Measurements from ENCODE around the gene GRK7.
A peak's percentile ranks its signal among the peaks of the same experiment; 100 is the strongest.
"Not testable (repeated sequence)": the region's sequence is repeated elsewhere in the genome, so short reads cannot be mapped to it uniquely, and the experiment has no call there.

The GRK7 gene

DNA sequence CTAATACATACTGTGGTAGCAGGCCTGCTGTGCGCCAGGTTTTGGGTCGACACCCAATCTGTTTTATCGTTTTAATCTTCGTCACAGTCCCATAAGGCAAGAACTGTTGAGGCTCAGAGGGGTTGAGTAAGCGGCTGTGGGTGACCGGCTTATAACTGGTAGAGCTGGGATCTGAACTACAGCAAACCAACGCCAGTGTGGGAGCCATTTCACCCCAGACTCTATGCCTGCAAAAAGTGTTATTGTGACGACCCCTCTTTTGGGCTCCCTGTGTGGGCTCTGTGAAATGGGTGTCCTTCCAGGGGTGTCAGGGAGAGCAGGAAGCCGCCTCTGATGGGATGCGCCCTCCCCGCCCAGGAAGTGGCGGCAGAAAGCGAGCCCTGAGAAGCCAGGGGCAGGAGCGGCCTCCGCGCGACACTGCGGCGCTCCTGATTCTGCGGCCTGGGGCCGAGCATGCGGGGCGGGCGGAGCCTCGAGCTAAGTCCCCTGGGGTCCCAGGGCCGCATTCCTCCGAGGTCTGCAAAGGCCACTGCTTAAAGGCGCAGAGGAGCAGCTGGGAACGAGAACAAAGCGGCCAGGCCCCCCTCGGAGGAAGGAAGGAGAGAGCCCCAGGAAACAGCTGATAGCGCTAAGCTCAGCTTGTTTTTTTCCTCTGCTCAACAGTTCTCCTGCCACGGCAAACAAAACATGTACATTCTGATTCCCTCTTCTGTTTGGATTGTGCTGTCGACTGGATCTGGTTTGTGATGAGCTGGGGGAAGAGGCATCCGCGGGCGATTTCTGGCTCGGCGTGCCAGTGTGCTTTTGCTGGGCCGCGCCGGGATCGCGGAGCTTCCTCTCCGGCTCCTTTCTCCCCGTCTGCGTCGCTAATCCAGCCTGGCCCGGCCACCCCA, 33.9 kb downstream of the GRK7 start:
- peak; percentile 44 to 56 for DNase-seq

DNA sequence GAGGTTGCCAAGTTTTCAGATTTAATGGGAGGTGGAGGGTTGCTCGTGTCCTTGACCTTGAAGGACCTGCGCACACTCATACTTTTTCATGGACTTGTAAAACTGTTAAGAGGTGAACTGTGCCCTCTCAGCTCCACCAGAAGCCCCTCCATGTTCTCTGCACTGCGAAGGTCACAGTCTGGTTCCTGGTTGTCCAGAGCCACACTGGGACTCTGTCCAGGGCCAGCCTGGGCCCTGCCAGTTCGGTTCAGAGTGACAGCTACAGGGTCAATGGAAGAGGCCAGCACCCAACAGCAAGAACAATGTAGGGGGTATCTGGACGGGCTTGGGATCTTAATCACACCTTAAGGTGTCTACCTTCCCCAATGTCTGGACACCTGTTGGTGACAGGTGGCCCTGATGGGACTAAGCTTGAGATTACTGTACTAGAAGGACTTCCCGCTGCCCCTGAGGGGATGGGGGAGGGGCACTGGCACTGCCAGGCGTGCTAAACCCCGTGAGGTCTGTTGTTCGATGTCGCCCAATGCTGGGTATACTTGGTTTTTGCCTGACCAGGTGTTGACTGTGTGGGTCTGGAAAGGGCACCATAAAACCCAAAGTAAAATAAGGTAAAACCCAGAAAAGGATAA, 34.7 kb downstream of the GRK7 start:
- peak in 1 of 2 donors; percentile 17 for DNase-seq

DNA sequence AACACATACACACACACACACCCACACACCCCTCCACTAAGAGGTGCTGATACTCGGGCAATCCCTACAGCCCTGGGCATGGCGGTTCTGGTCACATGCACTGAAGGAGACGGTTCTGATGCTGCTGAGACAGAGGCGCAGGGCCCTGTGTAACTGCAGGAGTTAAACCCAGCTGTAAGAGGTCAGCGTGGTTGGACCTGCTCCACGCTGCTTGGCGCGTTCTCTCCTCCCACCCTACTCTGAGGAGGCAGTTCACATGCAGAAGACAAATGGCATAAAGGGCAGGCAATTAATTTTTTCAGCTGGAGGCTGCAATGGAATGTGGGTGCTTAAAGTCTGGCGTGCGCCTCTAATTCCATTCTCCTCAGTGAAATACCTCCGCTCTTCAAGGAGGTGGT, 35.2 kb downstream of the GRK7 start:
- DNase-seq = no peak

DNA sequence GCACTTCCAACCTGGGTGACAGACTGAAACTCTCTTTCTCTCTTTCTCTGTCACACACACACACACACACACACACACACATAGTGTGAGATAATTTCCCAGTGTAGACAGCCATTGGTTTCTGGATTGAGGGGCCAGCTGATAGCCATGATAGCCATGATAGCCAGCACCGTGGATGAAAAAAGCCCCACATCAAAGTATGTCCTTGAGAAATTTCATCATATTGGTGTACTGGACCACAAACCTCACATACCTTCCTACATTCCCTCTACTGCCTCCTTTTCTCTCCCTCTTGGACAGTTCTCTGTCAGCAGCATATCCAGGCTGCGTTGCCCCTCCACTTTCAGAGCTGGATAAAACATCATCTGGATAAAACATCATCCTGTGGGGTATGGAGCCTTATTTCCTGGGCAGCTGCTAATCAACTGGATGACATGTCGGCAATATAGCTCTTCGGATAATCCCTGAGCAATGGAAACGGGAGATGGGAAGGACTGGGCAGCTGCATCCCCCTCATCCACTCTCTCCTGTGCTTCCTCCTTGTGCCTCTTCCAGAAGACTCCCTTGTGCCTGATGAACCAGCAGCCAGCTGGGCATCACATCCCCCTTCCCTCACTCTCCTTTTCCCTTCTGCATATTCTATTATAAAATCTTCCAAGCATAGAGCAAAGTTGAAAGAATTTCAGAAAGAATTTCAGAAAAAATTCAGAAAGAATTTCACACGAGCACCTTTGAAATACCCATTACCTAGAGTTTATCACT, 39.3 kb downstream of the GRK7 start:
- no peak for DNase-seq

DNA sequence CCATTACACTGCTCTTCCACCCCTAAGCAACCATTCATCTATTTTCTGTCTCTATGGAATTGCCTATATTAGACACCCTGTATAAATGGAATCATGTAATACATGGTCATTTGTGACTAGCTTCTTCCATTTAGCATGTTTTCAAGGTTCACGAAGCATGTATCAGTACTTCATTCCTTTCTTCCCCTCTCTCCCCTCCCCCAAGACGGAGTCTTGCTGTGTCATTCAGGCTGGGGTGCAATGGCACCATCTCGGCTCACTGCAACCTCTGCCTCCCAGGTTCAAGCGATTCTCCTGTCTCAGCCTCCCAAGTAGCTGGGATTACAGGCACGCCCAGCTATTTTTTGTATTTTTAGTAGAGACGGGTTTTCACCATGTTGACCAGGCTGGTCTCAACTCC, 40.3 kb downstream of the GRK7 start:
- not testable (repeated sequence) for DNase-seq

DNA sequence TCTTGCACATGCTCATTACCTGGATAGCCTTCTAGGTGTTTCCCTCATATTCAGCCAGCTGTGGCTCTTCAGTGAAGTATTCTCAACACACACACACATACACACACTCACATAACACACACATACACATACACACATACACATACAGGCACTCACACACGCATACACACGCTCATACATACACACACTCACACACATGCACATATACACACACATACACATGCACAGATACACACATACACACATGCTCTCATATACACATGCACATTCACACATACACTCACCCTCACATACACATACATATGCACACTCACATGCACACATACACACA, 41.2 kb downstream of the GRK7 start:
- no peak for DNase-seq

DNA sequence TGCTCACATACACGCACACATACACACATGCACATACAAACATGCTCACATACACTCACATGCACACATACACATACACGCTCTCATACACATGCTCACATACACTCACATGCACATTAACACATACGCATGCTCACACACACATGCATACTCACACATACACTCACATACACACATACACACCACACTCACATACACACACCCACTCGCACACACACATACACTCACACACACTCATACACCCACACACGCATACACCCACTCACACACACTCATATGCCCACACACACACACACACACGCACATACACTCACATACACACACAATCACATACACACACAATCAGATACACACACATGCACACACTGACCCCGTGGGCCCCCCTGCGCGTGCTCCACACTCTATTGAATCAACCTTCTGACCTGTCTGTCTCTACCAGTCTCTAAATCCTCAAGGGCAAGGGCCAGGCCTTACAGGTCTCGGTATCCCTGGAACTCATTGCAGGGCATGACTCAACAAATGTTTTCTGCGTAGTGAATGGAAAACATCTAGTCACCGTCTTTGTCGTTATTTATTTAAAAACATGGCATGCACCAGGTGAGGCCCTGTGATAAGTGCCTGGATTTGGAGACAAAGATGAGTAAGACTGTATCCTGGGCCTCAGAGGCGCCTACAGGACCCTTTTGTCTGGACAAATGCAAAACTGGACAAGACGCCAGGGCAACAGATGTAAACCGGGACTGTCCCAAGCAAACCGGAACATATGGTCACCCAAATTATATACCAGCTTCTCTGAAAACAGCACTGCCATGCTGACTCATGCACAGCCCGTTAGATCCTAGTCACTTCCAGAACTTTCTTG, 41.8 kb downstream of the GRK7 start:
- DNase-seq = no peak

DNA sequence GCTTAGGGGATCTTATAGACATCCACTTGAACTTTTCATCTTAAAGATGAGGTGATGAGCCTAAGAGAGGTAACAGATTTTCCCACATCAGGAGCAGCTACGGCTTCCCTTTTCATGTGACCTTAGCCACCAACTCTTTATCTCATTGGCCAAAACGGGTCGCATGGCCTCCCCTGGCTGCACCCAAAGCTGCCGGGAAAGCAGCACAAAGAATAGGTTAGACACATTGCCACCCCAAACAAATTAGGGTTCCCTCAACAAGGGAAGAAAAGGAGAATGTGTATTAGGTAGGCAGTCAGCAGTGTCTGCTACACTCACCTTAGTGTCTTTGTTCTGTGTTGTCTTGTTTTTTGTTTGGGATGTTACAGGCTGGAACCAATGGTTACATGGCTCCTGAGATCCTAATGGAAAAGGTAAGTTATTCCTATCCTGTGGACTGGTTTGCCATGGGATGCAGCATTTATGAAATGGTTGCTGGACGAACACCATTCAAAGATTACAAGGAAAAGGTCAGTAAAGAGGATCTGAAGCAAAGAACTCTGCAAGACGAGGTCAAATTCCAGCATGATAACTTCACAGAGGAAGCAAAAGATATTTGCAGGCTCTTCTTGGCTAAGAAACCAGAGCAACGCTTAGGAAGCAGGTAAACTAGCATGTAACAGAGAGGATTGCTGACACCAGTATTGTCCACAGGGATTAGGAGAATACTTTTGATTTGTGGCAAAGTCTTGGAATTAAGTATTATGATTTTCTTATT, 44.2 kb downstream of the GRK7 start:
- no peak for DNase-seq

DNA sequence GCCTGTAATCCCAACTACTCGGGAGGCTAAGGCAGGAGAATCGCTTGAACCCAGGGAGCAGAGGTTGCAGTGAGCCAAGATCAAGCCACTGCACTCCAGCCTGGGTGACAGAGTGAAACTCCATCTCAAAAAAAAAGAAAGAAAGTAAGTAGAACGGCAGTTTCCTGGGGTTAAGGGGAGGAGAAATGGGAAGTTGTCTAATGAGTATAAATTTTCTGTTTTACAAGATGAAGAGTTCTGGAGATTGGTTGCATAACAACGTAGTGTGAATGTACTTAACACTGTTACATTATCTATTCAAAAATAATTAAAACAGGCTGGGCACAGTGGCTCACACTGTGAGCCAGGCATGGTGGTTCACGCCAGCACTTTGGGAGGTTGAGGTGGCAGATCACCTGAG, 45.4 kb downstream of the GRK7 start:
- DNase-seq = no peak

DNA sequence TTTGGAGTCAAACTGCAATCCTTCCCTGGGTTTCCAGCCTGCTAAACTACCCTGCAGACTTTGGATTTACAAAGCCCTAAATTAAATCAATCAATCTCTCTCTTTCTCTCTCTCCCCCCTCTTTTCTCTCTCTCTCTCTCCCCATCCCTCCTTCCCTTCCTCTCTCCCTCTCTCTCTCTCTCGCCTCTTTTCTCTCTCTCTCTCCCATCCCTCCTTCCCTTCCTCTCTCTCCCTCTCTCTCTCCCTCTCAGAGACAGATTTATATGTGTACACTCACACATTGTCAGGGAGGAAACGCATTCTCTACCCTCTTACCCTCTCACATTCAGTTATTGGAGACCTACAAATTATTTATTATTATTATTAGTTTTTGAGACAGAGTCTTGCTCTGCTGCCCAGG, 47.0 kb downstream of the GRK7 start:
- no peak for DNase-seq

DNA sequence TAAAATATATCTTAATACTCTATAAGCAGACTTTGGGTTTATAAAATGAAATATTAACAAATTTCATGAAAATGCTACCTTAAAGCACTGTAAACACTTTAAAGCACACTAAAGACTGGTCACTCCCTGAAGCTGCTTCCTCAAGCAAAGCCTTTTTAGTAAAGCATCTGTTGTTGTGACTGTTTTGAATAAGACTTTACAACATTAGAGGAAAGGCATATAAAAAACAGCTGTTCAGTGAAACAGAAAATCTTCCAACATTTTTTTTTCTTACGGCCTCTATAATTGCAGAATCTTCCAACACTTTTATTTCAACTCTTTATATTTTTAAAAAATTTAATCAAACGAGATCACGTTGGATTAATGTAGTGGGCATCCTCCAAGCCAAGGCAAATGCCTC, 48.1 kb downstream of the GRK7 start:
- DNase-seq = no peak

DNA sequence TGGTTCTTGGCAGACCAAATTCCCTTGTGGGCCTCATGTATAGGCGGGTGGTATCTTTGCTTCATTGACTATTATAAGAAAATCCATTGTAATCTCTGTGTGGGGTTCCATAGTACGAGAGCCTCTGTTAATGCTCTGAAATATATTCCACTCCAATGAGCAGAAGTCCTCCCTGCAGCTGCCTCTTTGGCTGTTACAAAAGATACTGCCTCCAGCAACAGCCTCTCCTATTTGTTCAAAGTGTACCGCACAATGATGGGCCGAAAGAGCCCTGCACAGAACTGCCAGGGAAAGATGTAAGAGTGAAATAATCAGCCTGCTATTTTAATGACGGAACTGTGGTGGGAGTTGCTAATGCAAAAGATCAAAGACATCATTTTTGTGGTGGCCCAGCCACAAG, 48.9 kb downstream of the GRK7 start:
- no peak for DNase-seq

DNA sequence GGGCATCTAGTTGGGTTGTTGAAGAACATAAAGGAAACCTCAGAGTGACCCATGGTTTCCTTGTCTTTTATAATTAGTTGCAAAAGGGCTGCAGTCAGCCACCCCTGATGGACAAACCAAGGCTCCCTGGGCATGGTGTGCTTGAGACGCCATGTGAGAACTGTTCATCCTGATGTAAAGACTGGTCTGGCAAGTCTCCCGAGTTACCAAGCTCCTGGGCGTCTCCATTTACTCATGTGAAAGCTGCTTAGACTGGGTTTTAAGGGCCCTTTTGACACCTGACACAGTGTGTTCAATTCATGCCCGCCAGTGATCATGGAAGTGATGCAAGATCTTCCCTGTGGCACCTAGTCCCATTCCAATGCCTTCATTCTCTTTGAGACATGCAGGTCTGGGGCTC, 49.4 kb downstream of the GRK7 start:
- no peak for DNase-seq

Data from stimulated activated CD4-positive, alpha-beta T cell treated with anti-CD3 and anti-CD28 coated beads, Interleukin-2, amount 100 ng/mL, for 24 hours (primary cell).